Cardiac fibroblast (primary cell): Measurements from ENCODE around the gene RRM1.

ENCODE experiments used
- DNase-seq, 2 donors: peaks; one replicate each; pipeline versions ENCODE4 v3.0.0 to v3.0.0-alpha.2; 2010; ENCODE audit warnings: low read depth in 2 of 2
- H3K4me3 ChIP-seq, 2 donors: replicated peaks in 1 of 2; 1 replicate in 1 of 2; 2 replicates in 1 of 2; pipeline ENCODE4 v1.5.1; 2011; ENCODE audit warnings: low read depth in 2 of 2, low read length in 2 of 2, mild to moderate bottlenecking in 2 of 2, moderate library complexity in 1 of 2
- CTCF ChIP-seq: IDR thresholded peaks from one replicate; pipeline ENCODE4 v1.5.1; 2011; ENCODE audit warnings: low read depth, mild to moderate bottlenecking, low read length, inconsistent platforms

RRM1 gene

GRCh38 chr11:4103269-4103668 is 8.7 kb downstream of the RRM1 start:
- no peak for DNase-seq
- no peak overlapping the region for H3K4me3 ChIP-seq
- TF ChIP-seq CTCF: no peak

- DNase-seq: no peak
- no peak overlapping the region for H3K4me3 ChIP-seq
- no peak for TF ChIP-seq CTCF
Observed at GRCh38 chr11:4105916-4106315, 11.3 kb downstream of the RRM1 start.

GRCh38 chr11:4111834-4112233 is 17.2 kb downstream of the RRM1 start:
- no peak for TF ChIP-seq CTCF
- no peak overlapping the region for H3K4me3 ChIP-seq
- DNase-seq: no peak

GRCh38 chr11:4115128-4115527 is 20.5 kb downstream of the RRM1 start:
- DNase-seq: no peak
- no peak for TF ChIP-seq CTCF
- no peak overlapping the region for H3K4me3 ChIP-seq

GRCh38 chr11:4118107-4118506 is 23.5 kb downstream of the RRM1 start:
- peak; percentile 54 to 87 for DNase-seq
- no peak overlapping the region for H3K4me3 ChIP-seq
- TF ChIP-seq CTCF: no peak

- no peak overlapping the region for H3K4me3 ChIP-seq
- TF ChIP-seq CTCF: no peak
- DNase-seq: no peak
Observed at GRCh38 chr11:4123218-4123617, 28.6 kb downstream of the RRM1 start.

GRCh38 chr11:4125141-4125540 is 30.5 kb downstream of the RRM1 start:
- no peak overlapping the region for H3K4me3 ChIP-seq
- DNase-seq: peak; percentile 16 to 43
- TF ChIP-seq CTCF: no peak
